GM13976 (cell line): ENCODE results near the gene SUSD3.

Source experiments
- DNase-seq: peaks from one replicate; pipeline ENCODE4 v3.0.0; 2012; ENCODE audit warnings: low spot score
- in situ Hi-C: fragments of 300-500 bp; cut with MboI; formaldehyde crosslinking; loops from one replicate; pipeline ENCODE4 v1.12.0; 2022; ENCODE audit warnings: low sequenced_read_pairs, mixed read lengths, inconsistent platforms; ENCODE audit not compliant: unreplicated experiment
- TF ChIP-seq, protein P1 (sequence below): IDR thresholded peaks from 2 replicates; pipeline ENCODE4 v1.5.1; 2012; ENCODE audit warnings: borderline replicate concordance, mild to moderate bottlenecking; ENCODE audit not compliant: insufficient read depth; ENCODE audit errors: extremely low read depth, missing control alignments, control extremely low read depth

SUSD3 gene

DNA sequence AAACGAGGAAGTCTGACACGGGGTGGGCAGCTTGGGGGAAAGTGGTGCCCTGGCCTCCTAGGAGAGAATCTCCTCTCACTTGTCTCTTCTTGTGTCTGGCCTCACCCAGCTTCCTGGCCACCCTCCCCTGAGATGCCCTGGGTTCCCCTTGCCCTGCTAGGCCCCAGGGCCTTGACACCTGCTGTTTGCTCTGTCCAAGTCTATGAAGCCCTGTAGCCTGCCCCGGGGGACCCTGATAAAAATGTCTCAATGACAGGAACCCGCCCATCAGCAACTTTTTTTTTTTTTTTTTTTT, 35.0 kb upstream of the SUSD3 start:
- no peak for DNase-seq
- in situ Hi-C loops = no loop called here
- TF ChIP-seq, protein P1, sequence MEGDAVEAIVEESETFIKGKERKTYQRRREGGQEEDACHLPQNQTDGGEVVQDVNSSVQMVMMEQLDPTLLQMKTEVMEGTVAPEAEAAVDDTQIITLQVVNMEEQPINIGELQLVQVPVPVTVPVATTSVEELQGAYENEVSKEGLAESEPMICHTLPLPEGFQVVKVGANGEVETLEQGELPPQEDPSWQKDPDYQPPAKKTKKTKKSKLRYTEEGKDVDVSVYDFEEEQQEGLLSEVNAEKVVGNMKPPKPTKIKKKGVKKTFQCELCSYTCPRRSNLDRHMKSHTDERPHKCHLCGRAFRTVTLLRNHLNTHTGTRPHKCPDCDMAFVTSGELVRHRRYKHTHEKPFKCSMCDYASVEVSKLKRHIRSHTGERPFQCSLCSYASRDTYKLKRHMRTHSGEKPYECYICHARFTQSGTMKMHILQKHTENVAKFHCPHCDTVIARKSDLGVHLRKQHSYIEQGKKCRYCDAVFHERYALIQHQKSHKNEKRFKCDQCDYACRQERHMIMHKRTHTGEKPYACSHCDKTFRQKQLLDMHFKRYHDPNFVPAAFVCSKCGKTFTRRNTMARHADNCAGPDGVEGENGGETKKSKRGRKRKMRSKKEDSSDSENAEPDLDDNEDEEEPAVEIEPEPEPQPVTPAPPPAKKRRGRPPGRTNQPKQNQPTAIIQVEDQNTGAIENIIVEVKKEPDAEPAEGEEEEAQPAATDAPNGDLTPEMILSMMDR = no peak

DNA sequence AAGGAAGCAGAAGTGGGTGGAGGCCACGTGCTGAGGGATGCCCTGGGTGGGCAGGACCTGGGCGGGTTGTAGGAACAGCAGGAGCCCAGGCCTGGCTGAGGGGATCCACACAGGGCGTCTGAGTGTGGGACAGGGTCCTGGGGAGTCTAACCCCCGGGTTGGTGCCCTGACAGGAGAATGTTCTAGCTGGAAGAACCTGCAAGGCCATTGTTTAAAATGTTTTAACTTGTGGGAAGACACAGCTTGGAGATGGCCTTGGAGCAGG, 33.9 kb upstream of the SUSD3 start:
- in situ Hi-C loops = no loop called here
- TF ChIP-seq, protein P1 = no peak

DNA sequence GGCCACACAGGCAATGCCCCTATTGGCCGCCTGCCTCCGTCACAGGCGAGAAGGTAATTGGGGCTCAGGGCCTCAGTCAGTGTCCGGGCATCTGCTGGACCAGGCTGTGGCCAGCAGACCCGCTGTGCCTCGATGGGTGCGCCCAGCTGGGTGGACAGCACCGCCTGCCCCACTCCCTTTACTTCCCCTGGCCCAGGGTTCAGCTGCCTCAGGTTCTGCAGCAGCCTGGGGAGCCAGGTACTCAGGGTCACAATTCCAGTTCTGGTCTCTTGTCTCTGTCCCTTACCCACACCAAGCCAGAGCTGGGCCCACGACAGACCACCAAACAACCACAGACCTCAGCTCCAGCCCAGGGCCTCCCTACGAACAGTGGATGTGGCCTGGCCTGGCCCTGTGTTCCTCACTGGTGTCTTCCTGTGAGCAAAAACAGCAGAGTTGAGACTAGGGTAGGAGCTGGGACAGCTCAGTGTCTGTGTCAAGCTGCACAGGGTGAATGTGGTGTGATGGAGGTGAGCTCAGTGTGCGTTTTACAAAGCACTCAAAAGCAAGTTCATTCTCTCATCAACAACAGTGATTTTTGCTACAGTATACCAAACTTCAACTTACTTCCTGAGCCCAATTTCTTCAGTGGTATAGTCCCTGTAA, 33.4 kb upstream of the SUSD3 start:
- DNase-seq = no peak
- in situ Hi-C loops = no loop called here
- TF ChIP-seq, protein P1 = no peak

More for the DNA sequence above, 33.9 kb upstream of the SUSD3 start:
- no peak for DNase-seq

DNA sequence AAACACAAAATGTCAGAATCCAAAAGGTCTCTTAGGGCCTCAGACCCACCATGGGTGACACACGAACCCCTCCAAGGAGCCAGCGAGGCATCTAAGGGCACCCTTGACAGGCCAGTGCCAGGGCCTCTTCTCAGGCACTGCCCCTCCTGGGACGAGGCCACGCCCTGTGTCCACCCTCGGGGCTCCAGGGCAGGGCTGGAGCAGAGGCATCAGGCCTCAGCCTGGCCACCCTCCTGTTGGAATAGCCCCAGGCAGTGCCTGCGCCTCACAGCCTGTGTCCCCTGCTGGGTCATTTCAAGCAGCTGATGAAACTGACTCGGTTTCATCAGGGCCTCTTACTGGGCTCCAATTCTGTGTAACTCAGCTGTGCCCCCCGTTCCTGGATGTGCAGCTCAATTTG, 32.8 kb upstream of the SUSD3 start:
- in situ Hi-C loops = no loop called here
- DNase-seq = no peak
- TF ChIP-seq, protein P1 = no peak

DNA sequence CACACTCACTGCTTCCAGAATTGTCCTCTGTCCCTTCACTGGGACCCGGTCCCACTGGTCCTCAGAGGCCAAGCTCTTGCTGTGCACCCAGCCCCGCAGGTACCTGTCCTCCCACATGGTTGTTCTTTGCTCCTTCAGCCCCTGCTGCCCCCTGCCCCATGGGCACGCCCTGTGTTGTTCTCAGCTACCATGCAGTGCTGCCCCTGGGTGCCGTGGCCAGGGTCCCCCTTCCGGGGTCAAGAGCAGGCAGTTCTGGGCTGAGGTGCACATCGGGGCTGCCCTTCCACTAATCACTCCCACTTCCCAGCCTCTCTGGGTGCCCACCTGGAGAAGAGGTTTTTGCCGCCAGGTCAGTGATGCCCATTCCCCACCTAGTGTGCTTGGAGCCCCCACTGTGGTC, 31.9 kb upstream of the SUSD3 start:
- TF ChIP-seq, protein P1 = no peak
- no peak for DNase-seq
- in situ Hi-C loops = no loop called here

DNA sequence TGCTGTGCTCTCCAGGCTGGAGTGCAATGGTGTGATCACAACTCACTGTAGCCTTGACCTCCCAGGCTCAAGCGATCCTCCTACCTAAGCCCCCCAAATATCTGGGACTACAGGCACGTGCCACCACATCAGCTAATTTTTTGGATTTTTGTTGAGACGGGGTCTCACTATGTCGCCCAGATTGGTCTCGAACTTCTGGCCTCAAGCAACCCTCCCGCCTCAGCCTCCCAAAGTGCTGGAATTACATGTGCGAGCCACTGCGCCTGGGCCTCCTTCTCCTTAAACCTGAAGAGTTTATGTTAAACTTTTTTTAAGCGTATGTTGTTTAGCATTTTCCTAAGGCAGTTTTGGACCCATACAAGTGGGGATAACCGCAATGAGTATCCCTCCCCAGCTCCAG, 30.8 kb upstream of the SUSD3 start:
- DNase-seq = no peak
- in situ Hi-C loops = no loop called here
- TF ChIP-seq, protein P1 = no peak
